K562 (cell line): ENCODE results near the gene PLPP4. TPM values are rescaled to one million over a fixed set of nuclear protein-coding genes. Genes with fewer than 3 reads are reported as not detected.

Experiments
- ATAC-seq: fragments of 200-7000 bp; cut with Tn5 transposase; 3 replicates; pipeline ENCODE4 v1.9.1; 2020; ENCODE audit warnings: moderate library complexity
- BruUV-seq: library from RNA; stranded (reverse); fragments of 400-500 nt; replicated peaks from 2 replicates; lab custom pipeline; 2021; lab: Mats Ljungman, UMichigan
- CTCF ChIA-PET: fragments of 300-600 bp; formaldehyde crosslinking; extraction: SDS; loops from one replicate; lab custom pipeline; 2021; ENCODE audit warnings: low intra/inter-chr PET ratio; lab: Yijun Ruan, JAX
- POLR2A ChIA-PET: fragments of 300-600, 350-650 bp; sonication (Branson Sonifier 250); formaldehyde crosslinking; extraction: SDS; loops from one replicate; lab custom pipeline; 2021; ENCODE audit warnings: antibody characterized with exemption, inconsistent platforms; lab: Yijun Ruan, JAX
- DNase-seq, 4 experiments: peaks; one replicate each; pipeline versions ENCODE4 v3.0.0 to v3.0.0-alpha.2; 2011 to 2018; ENCODE audit warnings: low spot score in 3 of 4, mixed read lengths in 3 of 4; ENCODE audit errors: extremely low read depth in 1 of 4
- FAIRE-seq: peaks from 2 replicates; lab custom pipeline; 2011; peaks lifted over from hg19 to GRCh38; lab: Jason Lieb, UNC
- H2AFZ ChIP-seq: 2 replicates; pipeline ENCODE4 v1.6.0; 2011; ENCODE audit warnings: low read depth, low read length, control low read depth, inconsistent platforms
- H3K27ac ChIP-seq: fragments of 200-600 bp; 3 replicates; pipeline ENCODE4 v1.8.0; 2011; ENCODE audit warnings: low read depth, mild to moderate bottlenecking, control low read depth, inconsistent platforms, low read length, moderate library complexity, mixed read lengths; ENCODE audit errors: extremely low read depth
- H3K27me3 ChIP-seq, 2 experiments: fragments of 300-600 bp in 1 of 2; 2 replicates in 1 of 2; 3 replicates in 1 of 2; pipeline versions ENCODE4 v1.6.0 to v1.8.0; 2011; ENCODE audit warnings: inconsistent platforms in 2 of 2, low read length in 2 of 2, mild to moderate bottlenecking in 1 of 2, mixed read lengths in 1 of 2, moderate library complexity in 1 of 2; ENCODE audit not compliant: control insufficient read depth in 2 of 2, insufficient read depth in 2 of 2
- H3K36me3 ChIP-seq: fragments of 300-600 bp; 3 replicates; pipeline ENCODE4 v1.8.0; 2011; ENCODE audit warnings: mild to moderate bottlenecking, low read length, inconsistent platforms; ENCODE audit not compliant: control insufficient read depth, insufficient read depth
- H3K4me1 ChIP-seq, 2 experiments: fragments of 200-600 bp in 1 of 2; replicated peaks in 1 of 2; 2 replicates in 1 of 2; 3 replicates in 1 of 2; pipeline versions ENCODE4 v1.5.1 to v1.8.0; 2011; ENCODE audit warnings: inconsistent platforms in 2 of 2, low read length in 2 of 2, mild to moderate bottlenecking in 1 of 2, mixed read lengths in 1 of 2, moderate library complexity in 1 of 2; ENCODE audit not compliant: control insufficient read depth in 2 of 2, insufficient read depth in 2 of 2
- H3K4me2 ChIP-seq: 2 replicates; pipeline ENCODE4 v1.6.1; 2011; ENCODE audit warnings: low read length, control low read depth, inconsistent platforms, mixed read lengths; ENCODE audit not compliant: insufficient read depth
- H3K4me3 ChIP-seq: fragments of 200-600 bp; sonication (generic), shearing (Covaris generic); 2 replicates; pipeline ENCODE4 v1.5.1; 2016; ENCODE audit warnings: control low read depth, inconsistent platforms
- H3K79me2 ChIP-seq: fragments of 200-600 bp; 3 replicates; pipeline ENCODE4 v1.8.0; 2011; ENCODE audit warnings: low read length, inconsistent platforms; ENCODE audit not compliant: control insufficient read depth, insufficient read depth
- H3K9ac ChIP-seq, 2 experiments: 2 replicates each; pipeline versions ENCODE4 v1.6.0 to v1.6.1; 2011; ENCODE audit warnings: low read depth in 2 of 2, low read length in 2 of 2, control low read depth in 1 of 2, inconsistent platforms in 1 of 2, mild to moderate bottlenecking in 1 of 2, mixed read lengths in 1 of 2; ENCODE audit not compliant: insufficient read depth in 1 of 2
- H3K9me1 ChIP-seq: one replicate; pipeline ENCODE4 v1.6.0; 2011; ENCODE audit warnings: inconsistent platforms, mild to moderate bottlenecking, low read length, moderate library complexity; ENCODE audit not compliant: control insufficient read depth, insufficient read depth
- H3K9me3 ChIP-seq: replicated peaks from 2 replicates; pipeline ENCODE4 v1.5.1; 2011; ENCODE audit warnings: low read depth, low read length, inconsistent platforms; ENCODE audit not compliant: control insufficient read depth, insufficient read depth
- H4K20me1 ChIP-seq: replicated peaks from 2 replicates; pipeline ENCODE4 v1.6.1; 2011; ENCODE audit warnings: low read length, inconsistent platforms, mixed read lengths; ENCODE audit not compliant: control insufficient read depth, insufficient read depth
- CREM ChIP-seq: IDR thresholded peaks from 2 replicates; pipeline ENCODE4 v1.6.1; 2014; ENCODE audit warnings: antibody characterized with exemption, low read depth
- ERF ChIP-seq: fragments of 450-650 bp; formaldehyde crosslinking; IDR thresholded peaks from 2 replicates; pipeline ENCODE4 v1.4.0; 2020; ENCODE audit warnings: mild to moderate bottlenecking, mixed read lengths
- GATAD2B ChIP-seq: fragments of 450-650 bp; IDR thresholded peaks from 2 replicates; pipeline ENCODE4 v1.6.1; 2017; ENCODE audit warnings: mild to moderate bottlenecking, borderline replicate concordance
- HDAC6 ChIP-seq: IDR thresholded peaks from 2 replicates; pipeline ENCODE4 v1.6.1; 2012; ENCODE audit warnings: low read depth, mild to moderate bottlenecking, control low read depth, inconsistent platforms, low read length, moderate library complexity
- MXD1 ChIP-seq: fragments of 250-450 bp; sonication (Bioruptor Pico); IDR thresholded peaks from 2 replicates; pipeline ENCODE4 v1.8.0; 2021; ENCODE audit warnings: borderline replicate concordance, mild to moderate bottlenecking, moderate library complexity; ENCODE audit not compliant: poor library complexity, severe bottlenecking
- NCOA1 ChIP-seq: fragments of 450-650 bp; IDR thresholded peaks from 2 replicates; pipeline ENCODE4 v1.6.1; 2016; ENCODE audit warnings: low read depth
- POU5F1 ChIP-seq: fragments of 150-350 bp; IDR thresholded peaks from 2 replicates; pipeline ENCODE4 v1.6.1; 2014; ENCODE audit warnings: borderline replicate concordance, low read length, low read depth, mild to moderate bottlenecking; ENCODE audit not compliant: partially characterized antibody
- SMAD3 ChIP-seq: fragments of 450-650 bp; formaldehyde crosslinking; conservative IDR thresholded peaks from 2 replicates; pipeline ENCODE4 v1.4.0; 2020; ENCODE audit warnings: mild to moderate bottlenecking
- SMARCA4 ChIP-seq: fragments of 450-650 bp; IDR thresholded peaks from 2 replicates; pipeline ENCODE4 v1.6.1; 2016
- SOX6 ChIP-seq: fragments of 450-650 bp; IDR thresholded peaks from 2 replicates; pipeline ENCODE4 v1.6.1; 2014; ENCODE audit warnings: mild to moderate bottlenecking
- ZFP30 ChIP-seq: fragments of 250-450 bp; sonication (Bioruptor Pico); IDR thresholded peaks from 2 replicates; pipeline ENCODE4 v1.8.0; 2022; ENCODE audit warnings: moderate library complexity, mild to moderate bottlenecking, inconsistent platforms, borderline replicate concordance
- ZNF12 ChIP-seq: sonication (generic); formaldehyde crosslinking; IDR thresholded peaks from 2 replicates; pipeline ENCODE4 v1.4.0; 2020; ENCODE audit warnings: mild to moderate bottlenecking, missing genetic modification reagents
- ZNF124 ChIP-seq: sonication (generic); formaldehyde crosslinking; IDR thresholded peaks from 2 replicates; pipeline ENCODE4 v1.8.1; 2022; ENCODE audit warnings: missing genetic modification reagents
- ZNF384 ChIP-seq: IDR thresholded peaks from 2 replicates; pipeline ENCODE4 v1.6.1; 2012; ENCODE audit warnings: low read depth, low read length, improper control_type of control experiment
- ZNF395 ChIP-seq: fragments of 200-800 bp; sonication (Bioruptor generic); IDR thresholded peaks from 2 replicates; pipeline ENCODE4 v1.6.1; 2017; ENCODE audit warnings: missing genetic modification characterization, missing compliant biosample characterization
- ZNF431 ChIP-seq: sonication (generic); formaldehyde crosslinking; IDR thresholded peaks from 2 replicates; pipeline ENCODE4 v1.8.0; 2022; ENCODE audit warnings: mild to moderate bottlenecking, missing genetic modification reagents
- ZNF586 ChIP-seq: fragments of 450-650 bp; formaldehyde crosslinking; conservative IDR thresholded peaks from 2 replicates; pipeline ENCODE4 v1.4.0; 2020; ENCODE audit warnings: mild to moderate bottlenecking, moderate library complexity
- ZNF609 ChIP-seq: sonication (generic); formaldehyde crosslinking; IDR thresholded peaks from 2 replicates; pipeline ENCODE4 v1.8.1; 2023; ENCODE audit warnings: missing genetic modification reagents, mild to moderate bottlenecking, borderline replicate concordance
- WGBS: fragments of 100-300 bp; shearing (Covaris generic); methylation state at CpG from one replicate; pipeline ENCODE4 v1.1.6; 2016; ENCODE audit warnings: low coverage, mixed read lengths; ENCODE audit not compliant: insufficient coverage; ENCODE audit errors: missing lambda C conversion rate; 5-methylcytosine and 5-hydroxymethylcytosine counted together
- in situ Hi-C: fragments of 300-500 bp; cut with MboI; formaldehyde crosslinking; loops from 4 replicates; pipeline ENCODE4 v1.15.0; 2018; ENCODE audit warnings: inconsistent platforms, mixed read lengths
- intact Hi-C: fragments of 100-400 bp; cut with micrococcal nuclease; formaldehyde crosslinking; loops from 2 replicates; pipeline ENCODE4 v1.14.2; 2022
- polyA plus RNA-seq, 8 experiments: library from polyadenylated mRNA; depleted of rRNA in 4 of 8; stranded (reverse) in 5 of 8; unstranded in 3 of 8; fragments of >200 nt; fragmentation: Nextera tagmentation in 2 of 8; fragmentation: Illumina TruSeq in 1 of 8; extraction: Ambion mirVana in 2 of 8; extraction: Trizol in 1 of 8; gene quantifications; 2 replicates each; pipeline versions ENCODE4 v1.2.1 to v1.2.3, GENCODE V29; 2011 to 2014; ENCODE audit warnings: inconsistent platforms in 1 of 8, missing spikeins in 1 of 8
- total RNA-seq, 7 experiments: library from RNA; depleted of rRNA in 6 of 7; stranded (reverse); fragments of >200 nt in 6 of 7; fragmentation: Illumina TruSeq in 2 of 7; extraction: Trizol in 2 of 7; gene quantifications; 2 replicates each; pipeline versions ENCODE4 v1.2.1 to v1.2.3, GENCODE V29; 2011 to 2021; ENCODE audit warnings: low replicate concordance in 1 of 7

The PLPP4 gene
- total and polyA plus RNA-seq, 9 of the 15 experiments (the other 6 are each of a cell fraction or from before 2014, with no cell fraction given) = 0.08 TPM; not detected in 8

GRCh38 chr10:120513307-120513796, 56.3 kb downstream of the PLPP4 start:
- intact Hi-C loops (no loop called here), in situ Hi-C loops (no loop called here)
- Histone ChIP-seq H4K20me1 (no peaks in the 10 kb centered on the region), H3K9me3 (no peaks in the 10 kb centered on the region), H3K79me2 (no peaks in the 10 kb centered on the region), H3K27ac (no peak overlapping the region), H3K27me3 (no peaks in the 10 kb centered on the region), H3K4me1 (no peaks in the 10 kb centered on the region), H3K9ac (no peak overlapping the region), H2AFZ (no peak overlapping the region), H3K9me1 (peaks cover 2% of the 10 kb centered on the region), H3K36me3 (no peaks in the 10 kb centered on the region), H3K4me2 (no peak overlapping the region), H3K4me3 (no peak overlapping the region)
- ATAC-seq (no peak), FAIRE-seq (no peak), DNase-seq (no peak)
- WGBS = 0% methylated on average over 3 of the region's 3 CpGs
- no peak for TF ChIP-seq ZFP30 (CRISPR knock-in tag)
- no peak for TF ChIP-seq SMARCA4
- TF ChIP-seq CREM = no peak
- no peak for TF ChIP-seq ZNF586
- no peak for TF ChIP-seq SMAD3 (CRISPR knock-in tag)
- TF ChIP-seq POU5F1 = no peak
- TF ChIP-seq MXD1 (CRISPR knock-in tag) = no peak
- TF ChIP-seq GATAD2B = no peak
- TF ChIP-seq NCOA1 = no peak
- TF ChIP-seq ZNF124 = no peak
- TF ChIP-seq ZNF431 = no peak
- TF ChIP-seq ZNF384 = no peak
- no peak for TF ChIP-seq ZNF395 (CRISPR knock-in tag)
- TF ChIP-seq ZNF609 (CRISPR knock-in tag) = no peak
- no peak for TF ChIP-seq ZNF12 (CRISPR knock-in tag)
- TF ChIP-seq SOX6 = no peak
- no peak for TF ChIP-seq ERF
- no peak for TF ChIP-seq HDAC6
- BruUV-seq = no TSS peak
- CTCF ChIA-PET = no interaction called here
- POLR2A ChIA-PET = no interaction called here
